HG03442 (cell line): ENCODE measurements around the gene CTRB1.

ENCODE experiments used
- ATAC-seq: cut with Tn5 transposase; IDR thresholded peaks from one replicate; pipeline ENCODE4 v1.9.1; 2021; ENCODE audit warnings: mild to moderate bottlenecking, moderate library complexity; ENCODE audit not compliant: unreplicated experiment

CTRB1 gene

GRCh38 chr16:75218256-75219076 is at the start of gene CTRB1:
CTRB1 (plus strand) TSS chr16:75218988; CDS start chr16:75219008, 20 bp downstream.
- ATAC-seq = peak; percentile 72

DNA sequence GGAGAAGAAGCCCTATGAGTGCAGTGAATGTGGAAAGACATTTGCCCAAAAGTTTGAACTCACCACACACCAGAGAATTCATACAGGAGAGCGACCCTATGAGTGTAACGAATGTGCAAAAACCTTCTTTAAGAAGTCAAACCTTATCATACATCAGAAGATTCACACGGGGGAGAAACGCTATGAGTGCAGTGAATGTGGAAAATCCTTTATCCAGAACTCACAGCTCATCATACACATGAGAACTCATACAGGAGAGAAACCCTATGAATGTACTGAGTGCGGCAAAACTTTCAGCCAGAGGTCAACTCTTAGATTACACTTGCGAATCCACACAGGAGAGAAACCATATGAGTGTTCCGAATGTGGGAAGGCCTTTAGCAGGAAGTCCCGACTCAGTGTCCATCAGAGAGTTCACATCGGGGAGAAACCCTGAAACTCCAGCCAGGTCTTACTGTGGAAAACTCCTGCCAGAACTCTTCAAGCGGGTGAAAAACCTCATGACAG is 48.8 kb upstream of the CTRB1 start:
- ATAC-seq = no peak

GRCh38 chr16:75172578-75172977 is 46.2 kb upstream of the CTRB1 start:
- ATAC-seq = no peak

- ATAC-seq = no peak
Observed at GRCh38 chr16:75175074-75175473, 43.7 kb upstream of the CTRB1 start.

GRCh38 chr16:75176926-75177325 is 41.9 kb upstream of the CTRB1 start:
- no peak for ATAC-seq

DNA sequence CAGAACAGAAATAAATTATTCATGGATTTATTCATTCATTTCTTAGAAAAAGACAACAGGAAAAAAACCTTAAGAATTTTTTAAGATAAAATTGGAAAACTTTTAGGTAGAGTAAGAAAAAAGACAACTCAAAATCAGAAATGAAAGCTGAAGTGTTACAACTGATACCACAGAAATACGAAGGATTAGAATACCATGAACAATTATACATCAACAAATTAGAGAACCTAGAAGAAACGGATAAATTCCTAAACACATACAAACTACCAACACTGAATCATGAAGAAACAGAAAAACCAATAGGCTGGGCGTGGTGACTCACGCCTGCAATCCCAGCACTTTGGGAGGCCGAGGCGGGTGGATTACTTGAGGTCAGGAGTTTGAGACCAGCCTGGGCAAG is 39.6 kb upstream of the CTRB1 start:
- ATAC-seq = no peak

- ATAC-seq = no peak
Observed at GRCh38 chr16:75181630-75182029, 37.2 kb upstream of the CTRB1 start.

- no peak for ATAC-seq
Observed at GRCh38 chr16:75188832-75189477, 29.8 kb upstream of the CTRB1 start.

DNA sequence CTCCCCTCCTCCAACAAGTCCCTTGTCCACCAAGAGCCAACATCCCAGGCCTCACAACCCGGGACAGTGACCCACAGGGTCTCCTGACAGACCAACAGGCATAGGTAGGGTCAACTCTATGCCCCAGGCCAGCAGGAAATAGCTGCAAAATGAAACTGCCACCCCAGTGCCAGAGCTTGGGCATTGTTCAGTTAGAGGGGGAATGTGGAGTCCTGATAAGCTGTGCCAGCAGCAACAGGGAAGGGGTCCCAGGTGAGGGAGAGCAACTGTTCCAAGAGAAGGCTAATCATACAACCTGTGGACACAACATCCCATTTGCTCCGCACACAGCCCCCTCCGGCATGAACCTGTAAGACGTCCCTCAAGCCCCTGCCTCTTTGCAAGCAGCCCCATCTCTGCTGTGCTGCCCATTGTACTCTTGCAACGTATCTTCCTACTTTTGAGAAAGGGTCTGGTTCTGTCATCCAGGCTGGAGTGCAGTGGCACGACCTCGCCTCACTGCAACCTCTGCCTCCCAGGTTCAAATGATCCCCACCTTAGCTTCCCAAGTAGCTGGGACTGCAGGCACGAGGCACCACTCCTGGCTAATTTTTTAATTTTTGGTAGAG is 29.0 kb upstream of the CTRB1 start:
- ATAC-seq = no peak

GRCh38 chr16:75192606-75193264 is 26.1 kb upstream of the CTRB1 start:
- ATAC-seq = no peak

DNA sequence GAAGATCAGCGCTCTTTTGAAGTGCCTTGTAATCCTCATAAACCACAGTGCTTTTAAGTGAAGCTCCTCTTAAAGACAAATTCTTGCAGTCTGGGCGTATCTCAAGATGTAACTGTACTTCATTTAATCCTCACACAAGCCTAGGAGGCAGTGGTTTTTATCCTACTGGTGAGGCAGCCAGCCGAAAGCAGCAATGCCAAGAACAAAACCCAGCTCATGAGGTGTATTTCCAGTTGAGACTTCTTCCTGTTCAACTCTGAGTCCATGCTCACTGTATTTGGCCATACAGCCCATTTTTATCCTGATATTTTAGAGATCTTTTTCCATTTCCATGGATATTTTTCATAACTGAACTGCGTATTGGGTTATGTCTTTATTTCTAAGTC is 25.5 kb upstream of the CTRB1 start:
- ATAC-seq = no peak

- ATAC-seq = no peak
Observed at GRCh38 chr16:75193730-75194444, 24.9 kb upstream of the CTRB1 start.

DNA sequence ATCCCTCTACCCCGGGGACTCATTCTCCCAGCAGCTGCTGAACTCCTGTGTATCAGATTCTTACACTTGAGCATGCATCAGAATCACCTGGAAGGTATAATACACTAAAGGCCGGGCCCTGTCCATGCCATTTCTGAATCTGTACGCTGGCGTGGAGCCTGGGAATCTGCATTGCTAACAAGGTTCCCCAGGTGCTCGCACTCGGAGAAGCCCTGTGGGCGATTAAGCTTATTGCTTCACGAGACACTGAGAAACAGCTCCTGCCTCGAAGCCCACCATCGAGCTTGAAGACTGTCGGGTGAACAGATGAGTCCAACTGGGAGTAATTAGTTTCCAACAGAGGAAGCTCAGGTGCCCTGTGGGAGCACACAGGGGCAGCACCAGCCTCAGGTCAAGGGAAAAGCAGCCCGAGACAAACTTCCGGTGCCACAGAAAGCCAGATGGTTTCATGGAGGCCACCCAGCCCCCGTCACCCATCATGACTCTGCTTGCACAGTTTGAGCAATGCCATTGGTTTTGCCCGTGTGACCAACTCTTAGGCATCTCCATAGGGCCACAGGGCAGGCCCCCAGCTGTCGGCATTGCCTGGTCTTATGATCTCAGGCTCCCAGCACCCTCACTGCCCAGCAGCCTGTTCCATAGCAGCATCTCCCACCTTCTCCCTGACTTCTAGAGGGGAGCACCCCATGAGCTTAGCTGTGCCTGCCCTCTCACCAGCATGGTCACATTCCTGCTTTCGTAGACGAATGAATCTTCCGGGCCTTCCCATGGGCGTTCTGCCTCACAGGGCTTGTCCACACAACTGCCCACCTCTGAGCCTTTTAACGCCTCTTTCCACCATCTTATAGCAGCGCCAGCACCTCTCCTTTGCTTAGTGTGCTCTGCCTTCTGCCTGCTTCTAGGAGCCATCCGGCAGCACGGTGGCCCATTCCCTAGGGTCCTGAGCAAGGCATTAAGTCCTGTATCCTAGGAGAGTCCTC is 22.7 kb upstream of the CTRB1 start:
- no peak for ATAC-seq

DNA sequence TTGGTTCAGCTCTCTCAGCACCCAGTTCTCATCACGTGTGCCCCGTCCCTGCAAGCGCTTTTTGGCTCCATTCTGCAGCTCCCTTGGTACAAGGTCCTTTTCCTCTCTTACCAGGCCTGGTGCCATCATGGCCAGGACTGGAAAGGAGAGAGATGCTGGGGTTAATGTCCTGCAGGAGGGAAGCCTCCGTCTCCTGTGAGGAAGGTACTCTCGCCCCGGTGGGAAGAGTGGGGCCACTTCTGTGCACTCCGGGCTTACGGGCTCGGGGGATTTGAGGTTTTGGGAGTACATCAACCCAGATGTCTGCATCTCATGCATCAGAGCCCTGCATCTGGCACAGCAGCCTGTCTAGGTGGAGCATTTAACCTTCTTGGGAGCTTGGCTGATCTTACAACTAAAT is 22.0 kb upstream of the CTRB1 start:
- no peak for ATAC-seq

- no peak for ATAC-seq
Observed at GRCh38 chr16:75197522-75198134, 21.2 kb upstream of the CTRB1 start.

GRCh38 chr16:75198135-75198600 is 20.6 kb upstream of the CTRB1 start:
- ATAC-seq = no peak

- ATAC-seq = no peak
Observed at GRCh38 chr16:75202069-75202590, 16.7 kb upstream of the CTRB1 start.

DNA sequence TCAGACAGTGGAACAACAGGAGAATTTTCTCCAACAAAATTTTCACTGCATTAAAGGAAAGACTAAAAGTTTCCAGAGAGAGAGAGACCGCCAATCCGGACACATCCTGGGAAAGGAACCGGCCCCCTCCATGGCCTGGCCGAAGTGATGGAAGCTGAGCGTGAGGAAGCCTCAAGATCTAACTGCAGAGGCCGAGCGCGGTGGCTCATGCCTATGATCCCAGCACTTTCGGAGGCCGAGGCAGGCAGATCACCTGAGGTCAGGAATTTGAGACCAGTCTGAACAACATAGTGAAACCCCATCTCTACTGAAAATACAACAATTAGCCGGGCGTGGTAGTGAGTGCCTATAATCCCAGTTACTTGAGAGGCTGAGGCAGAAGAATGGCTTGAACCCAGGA is 15.7 kb upstream of the CTRB1 start:
- no peak for ATAC-seq
